GM12878 (cell line): ENCODE data around the gene PSMB10.

Experiments used
- CHD1 ChIP-seq: IDR thresholded peaks from 2 replicates; pipeline ENCODE4 v1.6.1; 2012; ENCODE audit warnings: low read depth, low read length, improper control_type of control experiment
- CTCF ChIP-seq, 3 experiments: IDR thresholded peaks in 2 of 3; conservative IDR thresholded peaks in 1 of 3; 2 replicates each; pipeline ENCODE4 v1.5.1; 2011; ENCODE audit warnings: low read depth in 3 of 3, low read length in 3 of 3, mild to moderate bottlenecking in 3 of 3, control low read depth in 2 of 3, moderate library complexity in 2 of 3, inconsistent platforms in 1 of 3, mixed read lengths in 1 of 3; ENCODE audit not compliant: control insufficient read depth in 2 of 3, insufficient read depth in 1 of 3; ENCODE audit errors: extremely low read depth in 1 of 3
- FOS ChIP-seq: IDR thresholded peaks from 3 replicates; pipeline ENCODE4 v1.6.1; 2011; ENCODE audit warnings: borderline replicate concordance; ENCODE audit not compliant: insufficient read length; ENCODE audit errors: extremely low read depth
- HDAC6 ChIP-seq: fragments of 200-600 bp; sonication (generic); IDR thresholded peaks from one replicate; pipeline ENCODE4 v1.8.0; 2017; ENCODE audit warnings: antibody characterized with exemption; ENCODE audit not compliant: unreplicated experiment
- NR2F1 ChIP-seq: fragments of 450-650 bp; conservative IDR thresholded peaks from 2 replicates; pipeline ENCODE4 v1.6.1; 2017; ENCODE audit warnings: mild to moderate bottlenecking
- NRF1 ChIP-seq: conservative IDR thresholded peaks from 2 replicates; pipeline ENCODE4 v1.6.1; 2011; ENCODE audit warnings: mild to moderate bottlenecking, low read depth, low read length, improper control_type of control experiment
- RCOR1 ChIP-seq: conservative IDR thresholded peaks from 2 replicates; pipeline ENCODE4 v1.6.1; 2012; ENCODE audit warnings: low read depth, low read length, improper control_type of control experiment
- TCF7 ChIP-seq: IDR thresholded peaks from 2 replicates; pipeline ENCODE4 v1.6.1; 2014; ENCODE audit warnings: antibody characterized with exemption, borderline replicate concordance
- TF ChIP-seq, protein P1 (sequence below): fragments of 450-650 bp; IDR thresholded peaks from 2 replicates; pipeline ENCODE4 v1.6.1; 2017; ENCODE audit warnings: mild to moderate bottlenecking, moderate library complexity

DNA sequence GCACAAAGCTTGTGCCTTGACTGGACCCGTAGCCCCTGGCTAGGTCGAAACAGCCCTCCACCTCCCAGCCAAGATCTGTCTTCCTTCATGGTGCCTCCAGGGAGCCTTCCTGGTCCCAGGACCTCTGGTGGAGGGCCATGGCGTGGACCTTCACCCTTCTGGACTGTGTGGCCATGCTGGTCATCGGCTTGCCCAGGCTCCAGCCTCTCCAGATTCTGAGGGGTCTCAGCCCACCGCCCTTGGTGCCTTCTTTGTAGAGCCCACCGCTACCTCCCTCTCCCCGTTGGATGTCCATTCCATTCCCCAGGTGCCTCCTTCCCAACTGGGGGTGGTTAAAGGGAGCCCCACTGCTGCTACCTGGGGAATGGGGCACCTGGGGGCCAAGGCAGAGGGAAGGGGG, 8.5 kb downstream of the PSMB10 start:
- TF ChIP-seq FOS (no peak), CTCF (IDR thresholded peaks at IDR 0.05 in 2 of 3, conservative IDR thresholded peaks at IDR 0.05 in 1 of 3; ENCODE audit: control insufficient read depth in 2 of 3, extremely low read depth in 1 of 3, insufficient read depth in 1 of 3, low read depth in 3 of 3, low read length in 3 of 3) (no peak), CHD1 (no peak), HDAC6 (no peak), RCOR1 (no peak), TCF7 (no peak), NRF1 (no peak), NR2F1 (no peak)
- TF ChIP-seq, protein P1, sequence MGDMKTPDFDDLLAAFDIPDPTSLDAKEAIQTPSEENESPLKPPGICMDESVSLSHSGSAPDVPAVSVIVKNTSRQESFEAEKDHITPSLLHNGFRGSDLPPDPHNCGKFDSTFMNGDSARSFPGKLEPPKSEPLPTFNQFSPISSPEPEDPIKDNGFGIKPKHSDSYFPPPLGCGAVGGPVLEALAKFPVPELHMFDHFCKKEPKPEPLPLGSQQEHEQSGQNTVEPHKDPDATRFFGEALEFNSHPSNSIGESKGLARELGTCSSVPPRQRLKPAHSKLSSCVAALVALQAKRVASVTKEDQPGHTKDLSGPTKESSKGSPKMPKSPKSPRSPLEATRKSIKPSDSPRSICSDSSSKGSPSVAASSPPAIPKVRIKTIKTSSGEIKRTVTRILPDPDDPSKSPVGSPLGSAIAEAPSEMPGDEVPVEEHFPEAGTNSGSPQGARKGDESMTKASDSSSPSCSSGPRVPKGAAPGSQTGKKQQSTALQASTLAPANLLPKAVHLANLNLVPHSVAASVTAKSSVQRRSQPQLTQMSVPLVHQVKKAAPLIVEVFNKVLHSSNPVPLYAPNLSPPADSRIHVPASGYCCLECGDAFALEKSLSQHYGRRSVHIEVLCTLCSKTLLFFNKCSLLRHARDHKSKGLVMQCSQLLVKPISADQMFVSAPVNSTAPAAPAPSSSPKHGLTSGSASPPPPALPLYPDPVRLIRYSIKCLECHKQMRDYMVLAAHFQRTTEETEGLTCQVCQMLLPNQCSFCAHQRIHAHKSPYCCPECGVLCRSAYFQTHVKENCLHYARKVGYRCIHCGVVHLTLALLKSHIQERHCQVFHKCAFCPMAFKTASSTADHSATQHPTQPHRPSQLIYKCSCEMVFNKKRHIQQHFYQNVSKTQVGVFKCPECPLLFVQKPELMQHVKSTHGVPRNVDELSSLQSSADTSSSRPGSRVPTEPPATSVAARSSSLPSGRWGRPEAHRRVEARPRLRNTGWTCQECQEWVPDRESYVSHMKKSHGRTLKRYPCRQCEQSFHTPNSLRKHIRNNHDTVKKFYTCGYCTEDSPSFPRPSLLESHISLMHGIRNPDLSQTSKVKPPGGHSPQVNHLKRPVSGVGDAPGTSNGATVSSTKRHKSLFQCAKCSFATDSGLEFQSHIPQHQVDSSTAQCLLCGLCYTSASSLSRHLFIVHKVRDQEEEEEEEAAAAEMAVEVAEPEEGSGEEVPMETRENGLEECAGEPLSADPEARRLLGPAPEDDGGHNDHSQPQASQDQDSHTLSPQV: no peak
